HepG2 (cell line): ENCODE data around the gene TWF1. TPM values are rescaled to one million over a fixed set of nuclear protein-coding genes. Genes with fewer than 3 reads are reported as not detected.
A peak's percentile ranks its signal among the peaks of the same experiment; 100 is the strongest.

Source experiments
- BRCA1 ChIP-seq: sonication (generic); formaldehyde crosslinking; IDR thresholded peaks from 2 replicates; pipeline ENCODE4 v1.4.0; 2020; ENCODE audit warnings: missing genetic modification reagents
- CCDC6 ChIP-seq: sonication (generic); formaldehyde crosslinking; IDR thresholded peaks from 2 replicates; pipeline ENCODE4 v1.8.1; 2022; ENCODE audit warnings: mild to moderate bottlenecking, missing genetic modification reagents, moderate library complexity
- HNRNPLL ChIP-seq: fragments of 200-400 bp; formaldehyde crosslinking; IDR thresholded peaks from 2 replicates; pipeline ENCODE4 v1.6.1; 2017; ENCODE audit warnings: mild to moderate bottlenecking, low read depth, low read length; ENCODE audit not compliant: poor library complexity, severe bottlenecking
- MZF1 ChIP-seq: sonication (generic); formaldehyde crosslinking; IDR thresholded peaks from 2 replicates; pipeline ENCODE4 v1.8.1; 2023; ENCODE audit warnings: mild to moderate bottlenecking, missing genetic modification reagents, borderline replicate concordance
- PHF21A ChIP-seq: sonication (generic); formaldehyde crosslinking; IDR thresholded peaks from 2 replicates; pipeline ENCODE4 v1.5.0; 2020; ENCODE audit warnings: mild to moderate bottlenecking, missing genetic modification reagents
- RBAK ChIP-seq: sonication (generic); formaldehyde crosslinking; IDR thresholded peaks from 2 replicates; pipeline ENCODE4 v1.5.1; 2020; ENCODE audit warnings: mild to moderate bottlenecking, missing genetic modification reagents
- REST ChIP-seq, 2 experiments: IDR thresholded peaks; 2 replicates each; pipeline ENCODE4 v1.6.1; 2011 to 2012; ENCODE audit warnings: low read length in 2 of 2, borderline replicate concordance in 1 of 2, low read depth in 1 of 2, mild to moderate bottlenecking in 1 of 2, moderate library complexity in 1 of 2
- TFE3 ChIP-seq: IDR thresholded peaks from 2 replicates; pipeline ENCODE4 v1.6.1; 2016
- TOPORS ChIP-seq: sonication (generic); formaldehyde crosslinking; IDR thresholded peaks from 2 replicates; pipeline ENCODE4 v1.8.0; 2023; ENCODE audit warnings: mild to moderate bottlenecking, missing genetic modification reagents
- ZFP37 ChIP-seq: sonication (generic); formaldehyde crosslinking; IDR thresholded peaks from 2 replicates; pipeline ENCODE4 v1.4.0; 2020; ENCODE audit warnings: missing genetic modification reagents, borderline replicate concordance
- ZKSCAN1 ChIP-seq: fragments of 150-350 bp; IDR thresholded peaks from 2 replicates; pipeline ENCODE4 v1.6.1; 2014; ENCODE audit warnings: low read length
- ZMYM4 ChIP-seq: sonication (generic); formaldehyde crosslinking; IDR thresholded peaks from 2 replicates; pipeline ENCODE4 v1.8.1; 2023; ENCODE audit warnings: mild to moderate bottlenecking, missing genetic modification reagents
- ZNF143 ChIP-seq: sonication (generic); formaldehyde crosslinking; IDR thresholded peaks from 2 replicates; pipeline ENCODE4 v1.4.0; 2020; ENCODE audit warnings: missing genetic modification reagents
- ZNF431 ChIP-seq: sonication (generic); formaldehyde crosslinking; IDR thresholded peaks from 2 replicates; pipeline ENCODE4 v1.9.0; 2022; ENCODE audit warnings: missing genetic modification reagents, low read depth, mild to moderate bottlenecking, borderline replicate concordance
- ZNF543 ChIP-seq: sonication (generic); formaldehyde crosslinking; IDR thresholded peaks from 2 replicates; pipeline ENCODE4 v1.4.0; 2020; ENCODE audit warnings: mild to moderate bottlenecking, missing genetic modification reagents
- ZNF784 ChIP-seq: sonication (generic); formaldehyde crosslinking; IDR thresholded peaks from 2 replicates; pipeline ENCODE4 v1.5.1; 2020; ENCODE audit warnings: missing genetic modification reagents, mild to moderate bottlenecking, borderline replicate concordance
- ZNF816 ChIP-seq: sonication (generic); formaldehyde crosslinking; IDR thresholded peaks from 2 replicates; pipeline ENCODE4 v1.8.0; 2022; ENCODE audit warnings: missing genetic modification reagents, mild to moderate bottlenecking, borderline replicate concordance
- ZSCAN20 ChIP-seq: sonication (generic); formaldehyde crosslinking; IDR thresholded peaks from 2 replicates; pipeline ENCODE4 v1.4.0; 2020; ENCODE audit warnings: missing genetic modification reagents, mild to moderate bottlenecking, borderline replicate concordance
- ZSCAN22 ChIP-seq: sonication (generic); formaldehyde crosslinking; IDR thresholded peaks from 2 replicates; pipeline ENCODE4 v1.4.0; 2020; ENCODE audit warnings: mild to moderate bottlenecking, missing genetic modification reagents
- ZSCAN25 ChIP-seq: sonication (generic); formaldehyde crosslinking; IDR thresholded peaks from 2 replicates; pipeline ENCODE4 v1.8.0; 2022; ENCODE audit warnings: mild to moderate bottlenecking, missing genetic modification reagents
- polyA plus RNA-seq, 8 experiments: library from polyadenylated mRNA; depleted of rRNA in 3 of 8; stranded (reverse) in 7 of 8; unstranded in 1 of 8; fragments of >200 nt; fragmentation: Illumina TruSeq in 4 of 8; extraction: Trizol in 4 of 8; gene quantifications; 2 replicates each; pipeline versions ENCODE4 v1.2.1 to v1.2.3, GENCODE V29; 2011 to 2016; ENCODE audit warnings: low read depth in 4 of 8, missing spikeins in 1 of 8, mixed read lengths in 1 of 8; ENCODE audit not compliant: insufficient read depth in 1 of 8
- total RNA-seq, 5 experiments: library from RNA; depleted of rRNA; stranded (reverse); fragments of >200 nt; fragmentation: Illumina TruSeq; extraction: Trizol; gene quantifications; 2 replicates each; pipeline ENCODE4 v1.2.3, GENCODE V29; 2016; ENCODE audit warnings: low read depth in 1 of 5
- TF ChIP-seq, protein P1 (sequence below): sonication (generic); formaldehyde crosslinking; IDR thresholded peaks from 2 replicates; pipeline ENCODE4 v1.9.0; 2022; ENCODE audit warnings: missing genetic modification reagents, mild to moderate bottlenecking, borderline replicate concordance

TWF1 gene
- total and polyA plus RNA-seq, 2 of the 13 experiments (the other 11 are each of a cell fraction or from before 2014, with no cell fraction given), result 32.3 to 85.5 TPM

DNA sequence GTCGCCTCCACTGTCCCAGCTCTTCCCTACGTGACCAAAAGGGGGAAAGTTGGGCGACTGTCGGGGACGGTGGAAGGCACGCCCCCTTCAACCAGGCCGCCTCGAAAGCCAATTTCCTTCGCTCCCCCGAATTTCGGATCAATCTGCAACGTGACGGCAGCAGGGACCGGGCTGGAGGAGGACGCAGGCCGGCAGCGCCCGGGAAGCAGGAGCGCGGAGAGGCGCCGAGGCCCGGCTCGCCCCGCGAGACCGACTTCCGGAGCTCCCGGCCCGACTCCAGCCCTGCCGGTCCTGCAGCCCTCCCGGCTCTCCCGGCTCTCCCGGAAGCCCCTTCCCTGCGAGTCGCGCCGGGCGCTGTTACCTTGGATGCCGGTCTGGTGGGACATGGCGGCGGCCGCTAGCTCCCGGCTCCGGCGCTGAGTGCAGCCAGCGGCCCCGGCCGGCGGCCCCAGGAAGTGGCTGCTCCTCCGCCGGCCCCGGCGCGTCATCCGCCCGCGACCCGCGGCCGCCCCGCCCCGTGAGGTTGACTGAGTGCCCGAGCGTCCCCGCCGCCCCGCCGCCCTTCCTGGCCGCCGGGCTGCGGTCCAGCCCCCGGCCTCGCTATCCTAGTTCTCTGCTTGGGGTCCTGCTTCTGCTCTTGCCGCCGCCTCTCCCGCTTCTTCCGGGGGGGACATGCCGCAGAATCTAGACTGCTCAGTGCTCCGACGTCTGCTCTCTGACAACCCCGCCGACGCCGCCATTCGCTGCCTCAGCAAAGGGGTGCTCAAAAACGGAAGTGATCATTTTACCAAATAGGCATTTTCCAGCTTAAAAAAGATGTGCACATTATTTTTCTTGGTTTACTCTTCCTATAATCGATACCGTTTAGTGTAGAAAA, at the start of gene TWF1 (continued):
- TF ChIP-seq, protein P1, sequence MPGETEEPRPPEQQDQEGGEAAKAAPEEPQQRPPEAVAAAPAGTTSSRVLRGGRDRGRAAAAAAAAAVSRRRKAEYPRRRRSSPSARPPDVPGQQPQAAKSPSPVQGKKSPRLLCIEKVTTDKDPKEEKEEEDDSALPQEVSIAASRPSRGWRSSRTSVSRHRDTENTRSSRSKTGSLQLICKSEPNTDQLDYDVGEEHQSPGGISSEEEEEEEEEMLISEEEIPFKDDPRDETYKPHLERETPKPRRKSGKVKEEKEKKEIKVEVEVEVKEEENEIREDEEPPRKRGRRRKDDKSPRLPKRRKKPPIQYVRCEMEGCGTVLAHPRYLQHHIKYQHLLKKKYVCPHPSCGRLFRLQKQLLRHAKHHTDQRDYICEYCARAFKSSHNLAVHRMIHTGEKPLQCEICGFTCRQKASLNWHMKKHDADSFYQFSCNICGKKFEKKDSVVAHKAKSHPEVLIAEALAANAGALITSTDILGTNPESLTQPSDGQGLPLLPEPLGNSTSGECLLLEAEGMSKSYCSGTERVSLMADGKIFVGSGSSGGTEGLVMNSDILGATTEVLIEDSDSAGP, result peak; percentile 82; the same call in 1 of the 2 replicates
- no peak for TF ChIP-seq REST (IDR thresholded peaks at IDR 0.05; ENCODE audit: borderline replicate concordance in 1 of 2, low read depth in 1 of 2, low read length in 2 of 2)
- no peak for TF ChIP-seq ZNF816 (CRISPR knock-in tag)
- TF ChIP-seq ZNF143 (CRISPR knock-in tag), result no peak; the same call in 1 of the 2 replicates
- TF ChIP-seq ZNF431 (CRISPR knock-in tag), result no peak
- TF ChIP-seq CCDC6, result no peak
- TF ChIP-seq ZFP37, result no peak
- TF ChIP-seq ZSCAN25 (CRISPR knock-in tag), result peak; percentile 25; the same call in 1 of the 2 replicates
- TF ChIP-seq TOPORS (CRISPR knock-in tag), result peak; percentile 55; the same call in 1 of the 2 replicates
- no peak for TF ChIP-seq BRCA1 (CRISPR knock-in tag)
- TF ChIP-seq PHF21A, result no peak; the same call in 1 of the 2 replicates
- no peak for TF ChIP-seq RBAK (CRISPR knock-in tag)
- peak; percentile 51 for TF ChIP-seq HNRNPLL
- no peak; the same call in 1 of the 2 replicates for TF ChIP-seq TFE3
- TF ChIP-seq ZSCAN22 (CRISPR knock-in tag), result no peak
- TF ChIP-seq ZNF784 (CRISPR knock-in tag), result 0 out of 2 replicates have a peak, but pooled peaks have one; percentile 46
- no peak for TF ChIP-seq MZF1 (CRISPR knock-in tag)
- peak; percentile 86 for TF ChIP-seq ZMYM4 (CRISPR knock-in tag)
- peak; percentile 42; the same call in 1 of the 2 replicates for TF ChIP-seq ZSCAN20
- TF ChIP-seq ZKSCAN1, result no peak
- TF ChIP-seq ZNF543, result no peak
